Progenitor cell of endocrine pancreas (in vitro differentiated cells): ENCODE data around the gene NAA40. TPM values are rescaled to one million over a fixed set of nuclear protein-coding genes. Genes with fewer than 3 reads are reported as not detected.

Source experiments
- DNase-seq: peaks from one replicate; pipeline ENCODE4 v3.0.0; 2021; ENCODE audit warnings: low spot score; ENCODE audit not compliant: unreplicated experiment
- H3K27ac Mint-ChIP-seq: 2 replicates; pipeline ENCODE4 v1.8.0; 2021; ENCODE audit warnings: mild to moderate bottlenecking, moderate library complexity, mixed read lengths
- H3K27me3 Mint-ChIP-seq: 2 replicates; pipeline ENCODE4 v1.8.0; 2021; ENCODE audit warnings: mixed read lengths
- H3K36me3 Mint-ChIP-seq: 2 replicates; pipeline ENCODE4 v1.8.0; 2022; ENCODE audit warnings: mixed read lengths; ENCODE audit not compliant: insufficient read depth
- H3K4me1 Mint-ChIP-seq: 2 replicates; pipeline ENCODE4 v1.8.0; 2021; ENCODE audit warnings: low read depth, mixed read lengths
- H3K4me3 Mint-ChIP-seq: 2 replicates; pipeline ENCODE4 v1.8.0; 2021; ENCODE audit warnings: low read depth, mild to moderate bottlenecking, moderate library complexity, mixed read lengths
- H3K9me3 Mint-ChIP-seq: 2 replicates; pipeline ENCODE4 v1.8.0; 2021; ENCODE audit warnings: low read depth, mixed read lengths
- total RNA-seq: library from RNA; stranded (reverse); gene quantifications from 2 replicates; pipeline ENCODE4 v1.2.1, GENCODE V29; 2021
- TF ChIP-seq, protein P1 (sequence below): fragments of 200-600 bp; sonication (generic); IDR thresholded peaks from one replicate; pipeline ENCODE4 v1.5.0; 2021; ENCODE audit warnings: antibody characterized with exemption, mild to moderate bottlenecking; ENCODE audit not compliant: unreplicated experiment

The NAA40 gene
- total RNA-seq, 1 donor from 2014 or later = 60.6 TPM

DNA sequence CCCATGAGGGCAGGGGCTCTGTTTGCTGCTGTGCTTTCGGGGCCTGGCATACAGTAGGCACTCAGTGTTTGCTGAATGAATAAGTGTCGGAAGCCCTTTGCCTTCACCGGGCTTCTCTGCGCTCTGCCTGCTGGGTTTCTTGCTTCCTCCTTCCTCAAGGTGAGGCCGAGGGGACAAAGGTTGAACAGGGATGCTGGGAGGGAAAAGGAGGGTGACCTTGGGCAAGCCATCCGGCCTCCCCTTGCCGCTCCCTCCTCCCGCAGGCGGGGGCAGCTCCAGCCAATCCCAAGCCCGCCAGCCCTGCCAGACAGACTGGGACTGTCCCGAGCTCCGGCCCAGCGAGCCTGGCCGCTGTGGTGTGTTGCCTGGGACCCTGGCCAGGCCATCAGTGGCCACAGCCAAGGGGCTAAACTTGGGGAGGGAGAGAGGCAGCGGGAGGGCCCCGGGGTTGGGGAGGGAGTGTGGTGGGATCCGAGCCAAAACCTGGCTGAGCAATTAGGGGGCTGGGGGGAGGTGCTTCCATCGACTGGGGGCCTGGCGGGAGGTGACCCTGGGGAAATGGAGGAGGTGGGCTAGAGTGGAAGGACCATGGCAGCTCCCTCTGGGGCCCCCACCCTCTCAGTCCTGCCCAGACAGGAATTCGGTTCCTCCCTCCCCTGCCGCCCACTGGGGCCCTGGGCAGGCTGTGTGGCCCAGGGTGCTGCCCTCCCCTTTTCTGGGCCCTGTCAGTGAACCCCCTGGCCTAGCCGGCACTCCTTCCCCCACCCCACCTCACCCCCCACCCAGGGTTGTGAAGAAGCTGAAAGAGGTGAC lies 18.5 kb upstream of the NAA40 start:
- Mint-ChIP-seq H3K27me3 (peaks cover 12% of the 10 kb centered on the region), H3K9me3 (no peaks in the 10 kb centered on the region)

DNA sequence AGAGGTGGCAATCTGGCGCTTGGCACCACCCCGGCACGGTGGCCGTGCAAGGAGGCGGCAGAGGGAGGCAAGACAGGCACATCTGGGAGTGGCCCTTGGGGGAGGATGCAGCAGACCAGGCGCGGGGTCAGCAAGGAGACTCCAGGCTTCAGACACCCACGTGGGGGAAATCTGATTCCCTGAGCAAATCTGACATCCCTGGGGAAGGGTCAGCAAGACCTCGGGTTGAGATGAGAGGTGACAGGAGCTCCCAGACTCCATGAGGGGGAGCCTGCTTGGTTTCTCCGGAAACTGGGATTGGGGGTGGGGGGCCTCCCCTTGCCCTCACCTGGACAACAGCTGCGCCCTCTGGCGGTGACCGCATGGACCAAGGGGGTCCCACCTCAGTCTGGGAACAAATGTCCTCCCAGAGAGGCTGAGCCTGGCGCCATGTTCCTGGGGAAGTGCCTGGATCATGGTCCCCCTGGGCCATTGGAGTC lies 17.8 kb upstream of the NAA40 start:
- peaks cover 12% of the 10 kb centered on the region for H3K27me3 Mint-ChIP-seq
- peak; percentile 69 for DNase-seq
- TF ChIP-seq, protein P1, sequence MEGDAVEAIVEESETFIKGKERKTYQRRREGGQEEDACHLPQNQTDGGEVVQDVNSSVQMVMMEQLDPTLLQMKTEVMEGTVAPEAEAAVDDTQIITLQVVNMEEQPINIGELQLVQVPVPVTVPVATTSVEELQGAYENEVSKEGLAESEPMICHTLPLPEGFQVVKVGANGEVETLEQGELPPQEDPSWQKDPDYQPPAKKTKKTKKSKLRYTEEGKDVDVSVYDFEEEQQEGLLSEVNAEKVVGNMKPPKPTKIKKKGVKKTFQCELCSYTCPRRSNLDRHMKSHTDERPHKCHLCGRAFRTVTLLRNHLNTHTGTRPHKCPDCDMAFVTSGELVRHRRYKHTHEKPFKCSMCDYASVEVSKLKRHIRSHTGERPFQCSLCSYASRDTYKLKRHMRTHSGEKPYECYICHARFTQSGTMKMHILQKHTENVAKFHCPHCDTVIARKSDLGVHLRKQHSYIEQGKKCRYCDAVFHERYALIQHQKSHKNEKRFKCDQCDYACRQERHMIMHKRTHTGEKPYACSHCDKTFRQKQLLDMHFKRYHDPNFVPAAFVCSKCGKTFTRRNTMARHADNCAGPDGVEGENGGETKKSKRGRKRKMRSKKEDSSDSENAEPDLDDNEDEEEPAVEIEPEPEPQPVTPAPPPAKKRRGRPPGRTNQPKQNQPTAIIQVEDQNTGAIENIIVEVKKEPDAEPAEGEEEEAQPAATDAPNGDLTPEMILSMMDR = peak; percentile 73
- H3K4me3 Mint-ChIP-seq = no peak overlapping the region
- no peaks in the 10 kb centered on the region for H3K36me3 Mint-ChIP-seq
- H3K27ac Mint-ChIP-seq = peak overlapping the region; percentile 41
- H3K9me3 Mint-ChIP-seq = no peaks in the 10 kb centered on the region
- H3K4me1 Mint-ChIP-seq = peaks cover 11% of the 10 kb centered on the region

More for the DNA sequence above, 18.5 kb upstream of the NAA40 start:
- Mint-ChIP-seq H3K4me1 (peaks cover 11% of the 10 kb centered on the region), H3K27ac (no peak overlapping the region), H3K36me3 (no peaks in the 10 kb centered on the region), H3K4me3 (peak overlapping the region; percentile 33)
- TF ChIP-seq, protein P1 = no peak
- no peak for DNase-seq

DNA sequence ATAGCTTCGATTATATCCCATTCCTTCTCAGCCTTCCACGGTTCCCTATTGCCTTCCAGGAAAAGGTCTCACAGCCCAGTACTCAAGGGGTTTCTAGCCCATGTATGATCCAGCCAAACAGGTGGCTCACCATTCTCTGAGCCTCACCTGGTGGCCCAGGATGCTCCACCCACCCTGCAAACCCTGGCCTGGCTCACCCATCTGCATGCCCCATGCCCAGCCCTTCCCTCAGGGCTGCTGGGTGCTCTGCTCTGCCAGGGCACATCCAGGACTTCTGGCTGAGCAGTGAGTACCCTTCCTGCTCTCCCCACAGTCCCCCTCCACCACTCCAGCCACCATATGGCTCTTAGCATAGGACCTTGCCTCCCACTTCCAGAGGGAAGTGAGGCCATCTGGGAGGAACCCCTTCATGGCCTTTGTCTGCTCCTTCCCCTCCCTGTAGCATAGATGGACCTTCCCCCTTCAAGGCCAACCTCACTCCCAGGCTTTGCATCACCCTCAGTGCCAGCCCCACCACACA lies 16.1 kb upstream of the NAA40 start:
- Mint-ChIP-seq H3K27me3 (peaks cover 12% of the 10 kb centered on the region), H3K27ac (no peak overlapping the region), H3K4me1 (peaks cover 8% of the 10 kb centered on the region), H3K36me3 (no peaks in the 10 kb centered on the region), H3K9me3 (no peaks in the 10 kb centered on the region), H3K4me3 (no peak overlapping the region)
- TF ChIP-seq, protein P1 = no peak
- DNase-seq = no peak

DNA sequence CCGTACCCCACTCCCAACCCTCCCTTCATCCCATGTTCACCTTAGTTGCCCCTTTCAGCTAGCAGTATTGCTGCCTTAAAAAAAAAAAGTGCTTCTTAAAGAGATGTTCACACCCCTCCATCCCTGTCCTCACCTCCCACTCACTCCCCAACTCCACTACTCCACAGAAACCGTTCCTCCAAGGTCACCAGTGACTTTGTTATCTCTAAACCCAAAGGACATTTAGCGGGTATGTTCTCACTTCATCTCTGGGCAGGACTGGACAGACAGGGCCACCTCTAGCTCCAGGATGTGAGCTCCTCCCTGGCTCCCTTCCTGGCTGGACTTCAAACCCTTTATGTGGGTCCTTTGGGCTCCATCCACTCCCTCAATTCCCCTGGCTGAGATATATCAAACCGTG lies 15.5 kb upstream of the NAA40 start:
- TF ChIP-seq, protein P1 = no peak
- Mint-ChIP-seq H3K36me3 (no peaks in the 10 kb centered on the region), H3K4me1 (peaks cover 8% of the 10 kb centered on the region), H3K9me3 (no peaks in the 10 kb centered on the region), H3K4me3 (no peak overlapping the region), H3K27me3 (peaks cover 15% of the 10 kb centered on the region), H3K27ac (peak overlapping the region; percentile 43)
- no peak for DNase-seq

DNA sequence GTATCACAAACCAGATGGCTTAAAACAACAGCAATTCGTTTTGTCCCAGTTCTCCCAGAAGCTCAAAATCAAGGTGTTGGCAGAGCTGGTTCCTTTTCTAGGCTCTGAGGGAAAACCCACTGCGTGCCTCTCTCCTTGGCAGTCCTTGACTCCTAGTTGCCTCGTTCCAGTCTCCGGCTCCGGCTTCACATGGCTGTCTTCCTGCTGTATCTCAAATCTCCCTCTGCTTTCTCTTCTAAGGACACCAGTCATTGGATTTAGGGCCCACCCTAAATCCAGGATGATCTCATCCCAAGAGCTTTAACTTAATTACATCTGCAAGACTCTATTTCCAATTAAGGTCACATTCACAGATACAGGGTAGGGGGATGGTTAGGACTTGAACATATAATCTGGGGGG lies 9.2 kb upstream of the NAA40 start:
- H3K36me3 Mint-ChIP-seq = no peaks in the 10 kb centered on the region
- no peaks in the 10 kb centered on the region for H3K4me1 Mint-ChIP-seq
- no peak overlapping the region for H3K27ac Mint-ChIP-seq
- H3K27me3 Mint-ChIP-seq = peaks cover 8% of the 10 kb centered on the region
- TF ChIP-seq, protein P1 = no peak
- DNase-seq = no peak
- no peaks in the 10 kb centered on the region for H3K9me3 Mint-ChIP-seq
- no peak overlapping the region for H3K4me3 Mint-ChIP-seq
